HG02588 (cell line): ENCODE data around the gene CXCL10.
"Not testable (repeated sequence)": the region's sequence is repeated elsewhere in the genome, so short reads cannot be mapped to it uniquely, and the experiment has no call there.

Experiments used
- ATAC-seq: cut with Tn5 transposase; IDR thresholded peaks from one replicate; pipeline ENCODE4 v1.9.1; 2021; ENCODE audit warnings: mild to moderate bottlenecking, moderate library complexity; ENCODE audit not compliant: unreplicated experiment

Gene CXCL10

GRCh38 chr4:76029300-76029699, 6.0 kb upstream of the CXCL10 start:
- ATAC-seq = no peak

DNA sequence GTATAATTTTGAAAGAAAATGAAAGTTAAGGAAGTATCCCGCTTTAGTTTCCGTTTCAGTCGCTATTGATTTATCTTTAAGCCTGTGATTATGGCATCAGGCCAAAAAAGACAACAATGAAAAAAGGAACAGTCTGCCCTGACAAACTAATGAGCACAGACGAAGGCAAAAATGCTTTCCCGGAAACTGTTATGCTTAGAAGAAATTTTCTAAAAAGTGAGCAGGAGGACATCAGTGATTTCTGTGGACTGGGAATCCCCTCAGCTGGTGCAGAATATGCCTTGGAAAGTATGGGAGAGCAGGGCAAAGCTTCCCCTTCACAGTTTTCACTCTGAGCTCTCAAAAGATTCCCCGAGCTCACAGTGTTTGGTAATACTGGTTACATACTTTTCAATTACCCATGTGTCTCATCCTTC, 5.1 kb upstream of the CXCL10 start:
- no peak for ATAC-seq

DNA sequence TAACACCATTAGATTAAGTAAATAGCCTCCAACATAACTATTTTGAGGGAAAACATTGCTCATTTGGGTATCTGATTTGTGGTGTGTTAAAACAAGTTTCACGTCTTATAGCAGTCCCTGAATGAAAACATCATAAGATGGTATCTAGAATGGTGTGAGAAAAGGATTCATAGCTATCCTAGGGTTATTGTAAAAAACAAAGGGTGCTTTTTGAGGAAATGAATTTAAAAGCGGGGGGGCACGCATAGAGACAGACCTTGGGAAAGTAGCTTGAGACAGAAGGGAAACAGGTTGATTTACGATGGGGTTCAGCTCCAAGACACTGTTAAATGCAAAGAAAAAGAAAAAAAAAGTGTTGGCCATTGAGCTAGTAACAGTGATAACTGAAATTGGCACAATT, 768 bp upstream of the CXCL10 start:
- ATAC-seq = no peak

DNA sequence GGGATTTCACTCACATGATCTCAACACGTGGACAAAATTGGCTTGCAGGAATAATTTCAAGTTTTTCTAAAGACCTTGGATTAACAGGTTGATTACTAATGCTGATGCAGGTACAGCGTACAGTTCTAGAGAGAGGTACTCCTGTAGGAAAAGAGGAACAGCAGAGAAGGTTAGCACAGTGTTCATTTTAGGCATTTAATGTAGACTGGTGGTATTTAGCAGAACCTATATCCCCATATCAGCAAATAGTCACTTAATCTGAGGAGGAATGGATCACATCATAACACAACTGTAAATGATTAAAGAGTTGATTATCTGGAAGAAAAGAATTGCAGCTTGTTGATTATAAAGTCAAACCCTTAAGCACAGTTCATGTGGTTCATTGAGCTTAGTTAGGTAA, 620 bp downstream of the CXCL10 start:
- no peak for ATAC-seq

DNA sequence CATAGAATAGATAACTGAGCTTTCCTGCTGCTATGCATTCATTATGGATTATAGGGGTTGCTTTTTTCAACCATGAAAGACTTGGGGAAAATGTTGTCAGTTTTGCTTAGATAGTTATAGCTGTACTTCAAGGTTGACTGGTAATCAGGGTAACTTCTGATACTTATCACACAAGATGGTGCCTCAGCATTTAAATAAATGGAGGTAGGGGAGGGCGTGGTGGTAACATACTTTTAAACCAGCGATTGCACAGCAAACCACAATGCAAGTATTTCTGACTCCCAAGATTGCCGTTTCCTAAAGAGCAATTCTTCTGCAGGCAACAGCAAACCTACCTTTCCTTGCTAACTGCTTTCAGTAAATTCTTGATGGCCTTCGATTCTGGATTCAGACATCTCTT, 1.3 kb downstream of the CXCL10 start:
- no peak for ATAC-seq

DNA sequence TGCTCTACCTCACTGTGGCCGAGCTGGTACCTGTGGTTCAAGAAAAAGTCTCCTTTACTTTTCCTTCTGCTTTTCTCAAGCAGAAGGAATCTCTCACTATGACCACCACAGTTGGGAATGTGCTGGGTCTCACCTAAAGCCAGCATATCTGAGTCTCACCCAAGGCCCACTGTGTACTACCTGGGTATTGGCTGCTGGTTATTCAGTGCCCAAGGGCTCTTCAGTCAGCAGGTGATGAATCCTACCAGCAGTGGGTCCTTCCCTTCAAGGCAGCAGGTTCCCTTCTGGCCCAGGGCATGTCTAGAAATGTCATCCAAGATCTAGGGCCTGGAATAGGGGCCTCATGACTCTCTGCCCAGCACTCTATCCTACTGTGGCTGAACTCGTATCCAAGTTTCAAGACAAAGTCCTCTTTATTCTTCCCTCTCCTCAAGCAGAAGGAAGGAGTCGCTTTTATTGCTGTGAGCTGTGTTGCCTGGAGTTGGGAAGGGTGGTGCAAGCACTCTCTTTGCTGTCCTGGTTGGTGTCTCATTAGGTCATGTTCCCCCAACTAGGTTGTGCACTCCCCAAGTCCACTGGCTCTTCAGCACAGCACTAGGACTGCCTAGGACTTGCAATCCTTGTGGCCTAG, 6.1 kb downstream of the CXCL10 start:
- no peak for ATAC-seq

DNA sequence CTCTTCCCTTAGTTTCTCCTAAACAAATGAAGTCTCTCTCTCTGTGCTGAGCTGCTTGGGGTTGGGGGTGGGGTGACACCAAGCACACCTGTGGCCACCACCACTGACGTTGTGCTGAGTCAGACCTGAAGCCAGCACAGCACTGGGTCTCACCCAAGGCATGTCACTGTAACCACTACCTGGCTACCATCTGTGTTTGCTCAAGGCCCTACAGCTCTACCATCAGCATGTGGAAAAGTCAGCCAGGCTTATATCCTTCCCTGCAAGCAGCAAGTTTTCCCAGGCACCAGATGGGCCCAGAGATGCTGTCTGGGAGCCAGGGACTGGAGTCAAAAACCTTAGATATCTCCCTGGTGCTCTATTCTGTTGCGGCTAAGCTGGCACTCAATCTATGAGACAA, 6.9 kb downstream of the CXCL10 start:
- ATAC-seq = peak; percentile 78

DNA sequence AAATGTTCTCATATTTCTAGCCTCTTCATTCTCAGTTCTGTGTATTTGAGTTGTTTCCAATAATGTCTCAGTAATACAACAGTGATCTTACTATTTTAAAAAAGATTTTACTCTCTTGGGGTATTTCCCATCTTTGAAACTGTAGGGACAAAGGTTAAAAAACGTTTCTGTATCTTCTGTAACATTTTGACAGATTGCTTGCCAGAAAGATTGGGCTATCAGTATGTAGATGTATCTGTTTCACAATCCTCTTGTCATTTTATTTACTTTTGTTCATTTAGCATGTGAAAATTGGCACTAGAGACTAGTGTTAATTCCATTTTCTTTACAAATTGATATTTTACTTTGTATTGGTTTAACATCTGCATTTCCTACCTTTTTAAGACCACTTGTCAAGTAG, 9.8 kb downstream of the CXCL10 start:
- ATAC-seq = no peak

DNA sequence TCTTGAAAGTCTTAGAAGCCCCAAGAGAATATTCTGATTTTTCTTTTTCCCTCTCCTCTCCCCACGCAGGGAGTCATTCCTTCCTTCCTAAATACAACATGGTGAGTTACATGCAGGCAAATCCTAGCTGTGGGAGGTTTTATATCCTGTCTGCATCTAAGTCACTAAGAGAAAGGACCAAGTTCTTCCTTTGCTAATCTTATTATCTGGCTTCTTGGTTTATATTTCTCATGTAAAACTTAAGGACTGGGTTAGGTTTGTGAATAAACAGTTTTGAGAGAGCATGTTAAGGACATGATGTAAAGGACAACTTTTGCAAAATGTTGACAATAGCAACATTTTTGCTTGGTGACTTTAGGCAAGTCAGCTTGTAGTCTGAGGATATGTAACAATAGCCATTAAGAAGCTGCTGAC, 10.9 kb downstream of the CXCL10 start:
- ATAC-seq = peak; percentile 1

DNA sequence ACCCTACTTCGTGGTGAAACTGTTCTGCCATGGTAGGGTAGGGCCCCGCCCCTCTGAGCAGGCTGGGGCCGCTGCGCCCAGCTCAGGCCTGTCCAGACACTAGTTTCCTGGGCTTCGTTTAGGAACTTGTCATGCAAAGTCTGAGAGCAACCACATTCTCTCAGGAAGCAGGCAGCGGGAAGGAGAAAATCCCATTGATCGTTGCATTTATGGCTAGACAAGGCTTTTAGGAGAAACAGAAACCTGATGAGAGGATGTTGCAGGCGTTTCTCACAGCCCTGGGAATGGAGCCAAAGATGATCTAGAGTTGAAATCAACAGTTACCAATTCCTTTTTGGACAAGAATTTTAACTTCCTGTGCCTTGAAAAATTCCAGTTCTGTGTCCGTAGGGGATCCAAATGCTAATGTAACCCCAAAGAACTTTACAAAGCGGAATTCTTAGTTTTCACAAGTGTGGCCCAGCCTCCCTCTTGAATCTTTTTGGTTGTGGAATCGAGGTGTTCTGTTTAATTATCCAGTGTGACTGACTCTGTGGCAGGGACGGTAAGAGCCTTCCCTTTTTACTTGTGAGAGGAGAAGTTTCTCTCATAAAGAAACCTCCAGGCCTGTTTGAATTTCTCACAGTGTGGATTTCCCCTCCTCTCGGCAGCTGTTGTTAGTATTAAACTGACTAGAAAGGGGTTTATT, 11.5 kb downstream of the CXCL10 start:
- peak; percentile 62 for ATAC-seq

DNA sequence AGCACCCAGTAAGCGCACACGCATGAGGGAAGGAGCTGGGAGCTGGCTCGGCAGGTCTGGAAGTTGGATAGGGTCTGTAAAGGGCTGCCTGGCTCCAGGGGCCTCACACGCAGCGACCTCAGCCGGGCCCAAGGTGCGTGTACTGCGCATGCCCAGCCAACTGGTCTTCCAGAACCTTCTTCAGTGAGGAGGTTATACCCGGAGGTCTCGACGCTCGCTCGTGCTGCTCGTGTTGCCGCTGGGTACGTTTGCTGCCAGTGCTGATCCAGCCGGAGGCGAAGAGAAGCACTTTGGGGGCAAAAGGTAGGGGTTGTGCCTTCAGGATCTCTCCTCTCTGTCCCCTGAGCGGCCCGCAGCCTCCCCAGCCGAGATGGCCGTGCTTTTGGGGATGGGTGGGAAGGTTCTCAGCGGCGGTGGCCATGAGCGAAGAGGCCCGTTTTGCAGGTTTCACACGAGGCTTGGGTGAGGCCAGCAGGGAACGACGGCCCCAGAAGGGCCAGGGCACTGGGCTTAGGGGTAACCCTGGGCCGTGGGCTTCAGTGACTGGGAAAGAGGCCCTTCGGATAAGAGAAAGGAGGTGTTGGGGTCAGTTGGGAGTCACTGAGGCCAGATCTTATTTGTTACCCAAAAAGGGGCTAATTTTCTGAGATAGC, 12.2 kb downstream of the CXCL10 start:
- ATAC-seq = no peak

- ATAC-seq = no peak
These were observed 12.7 kb downstream of the CXCL10 start for GRCh38 chr4:76010576-76010975.

GRCh38 chr4:76009311-76009710, 14.0 kb downstream of the CXCL10 start:
- no peak for ATAC-seq

DNA sequence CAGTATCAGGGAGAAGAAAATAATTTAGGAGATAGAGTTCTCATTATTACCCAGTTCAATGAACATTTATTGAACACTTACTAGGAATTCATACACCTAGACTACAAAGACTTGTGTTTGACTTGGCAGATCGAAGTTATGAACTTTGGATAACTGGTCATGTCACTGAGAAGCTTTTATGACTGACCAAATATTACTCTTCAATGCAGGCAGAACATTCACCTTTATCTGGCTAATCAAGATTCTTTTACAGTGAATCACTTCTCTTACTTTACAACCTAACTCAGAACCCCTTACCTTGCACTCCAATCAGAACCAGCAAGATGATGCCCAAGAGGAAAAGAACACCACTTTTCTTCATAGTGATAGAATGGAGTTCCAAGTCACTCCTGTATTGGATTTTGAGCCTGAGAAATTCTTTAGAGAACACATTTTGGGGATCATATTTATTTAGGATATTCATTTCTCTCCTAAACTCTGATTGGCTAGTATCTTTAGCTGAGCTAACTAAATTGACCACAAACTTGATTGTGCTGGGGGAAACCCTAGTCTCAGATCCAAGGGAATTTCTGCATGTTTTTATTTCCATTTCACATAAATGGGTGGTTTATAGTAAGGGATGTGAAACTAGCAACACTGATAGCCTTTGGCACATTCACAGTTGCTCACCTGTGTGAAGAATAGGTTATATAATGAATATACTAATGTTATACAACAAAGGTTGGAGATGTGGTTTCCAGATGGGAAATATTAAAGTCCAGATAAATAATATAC, 16.0 kb downstream of the CXCL10 start, which contains the start of gene CXCL9:
CXCL9 (minus strand) TSS at position 421 of the 774 bp plus-strand sequence; CDS start at position 361, 60 bp downstream.
- ATAC-seq = no peak

- no peak for ATAC-seq
These were observed 19.7 kb downstream of the CXCL10 start for GRCh38 chr4:76003620-76004019.

DNA sequence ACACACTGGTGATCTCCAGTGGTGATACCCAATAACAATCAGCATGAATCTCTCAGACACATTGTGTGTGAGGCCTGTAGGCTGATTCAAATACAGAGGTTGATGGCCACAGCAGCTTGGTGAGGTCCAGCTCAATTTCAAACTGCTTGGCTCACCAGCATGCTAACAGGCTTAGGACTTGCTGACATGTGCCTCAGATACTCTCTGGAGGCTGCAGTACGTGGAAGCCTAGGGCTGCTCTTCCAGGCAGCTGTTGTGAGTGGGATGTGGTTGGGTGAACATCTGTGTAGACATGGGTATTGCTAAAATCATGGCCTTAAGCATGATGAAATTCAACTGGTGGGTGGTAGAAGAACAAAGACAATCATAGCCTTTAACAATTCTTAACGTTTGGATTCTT, 20.3 kb downstream of the CXCL10 start:
- no peak for ATAC-seq

DNA sequence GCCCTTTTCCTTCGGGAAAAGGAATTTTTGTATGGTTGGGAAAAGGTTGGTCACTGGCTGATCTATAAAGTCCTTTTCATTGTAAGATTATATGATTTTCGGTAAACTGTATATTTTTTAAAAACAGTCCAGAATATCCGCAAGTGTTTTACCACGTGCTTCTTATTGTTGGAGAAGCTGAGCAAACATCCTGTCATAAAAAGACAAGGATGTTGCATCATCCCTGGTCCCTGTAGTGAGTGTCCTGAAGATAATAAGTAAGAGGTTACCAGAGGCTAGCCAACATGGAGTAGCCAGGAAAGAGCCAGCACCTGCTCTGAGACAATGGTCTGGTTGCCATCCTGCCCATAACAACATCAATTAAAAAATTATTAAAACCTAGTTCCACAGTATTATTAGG, 21.1 kb downstream of the CXCL10 start:
- no peak for ATAC-seq

- no peak for ATAC-seq
These were observed 21.6 kb downstream of the CXCL10 start for GRCh38 chr4:76001700-76002099.

GRCh38 chr4:76000279-76000678, 23.0 kb downstream of the CXCL10 start:
- ATAC-seq = no peak

- not testable (repeated sequence) for ATAC-seq
These were observed 24.7 kb downstream of the CXCL10 start for GRCh38 chr4:75998525-75999147.

DNA sequence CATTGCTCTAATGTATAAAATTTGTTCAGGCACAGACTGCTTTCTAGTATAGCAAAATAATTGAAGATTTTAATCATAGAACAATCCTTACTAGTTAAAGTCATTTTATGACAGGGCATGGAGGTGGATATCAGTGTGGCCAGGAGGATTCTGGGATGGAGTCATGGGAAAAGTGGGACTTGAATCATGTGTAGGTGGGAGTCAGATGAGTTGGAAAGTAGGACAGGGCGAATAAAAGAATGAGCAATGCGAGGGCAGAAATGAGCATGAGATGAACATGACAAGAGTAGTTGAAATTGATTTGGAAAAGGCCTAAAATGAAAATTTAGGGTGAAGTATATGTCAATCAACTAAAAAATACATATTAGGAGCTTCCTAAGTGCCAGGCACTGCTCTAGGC, 25.4 kb downstream of the CXCL10 start:
- ATAC-seq = no peak
